NCI-H2227 (cell line): Measurements from ENCODE around the gene PRKCQ.
"Not testable (repeated sequence)": the region's sequence is repeated elsewhere in the genome, so short reads cannot be mapped to it uniquely, and the experiment has no call there.

Experiments
- DNase-seq: peaks from one replicate; lab custom pipeline; 2025; ENCODE audit not compliant: unreplicated experiment; lab: John Stamatoyannopoulos, UW

PRKCQ gene

GRCh38 chr10:6494442-6494819, 85.6 kb downstream of the PRKCQ start:
- no peak for DNase-seq

GRCh38 chr10:6493521-6494441, 86.3 kb downstream of the PRKCQ start:
- DNase-seq = no peak

- no peak for DNase-seq
Measured at GRCh38 chr10:6492896-6493295, 87.2 kb downstream of the PRKCQ start.

GRCh38 chr10:6491841-6492609, 88.1 kb downstream of the PRKCQ start:
- DNase-seq = no peak

GRCh38 chr10:6490614-6491013, 89.5 kb downstream of the PRKCQ start:
- no peak for DNase-seq

- no peak for DNase-seq
Measured at GRCh38 chr10:6487920-6488319, 92.2 kb downstream of the PRKCQ start.

GRCh38 chr10:6486309-6486708, 93.8 kb downstream of the PRKCQ start:
- DNase-seq = no peak

- no peak for DNase-seq
Measured at GRCh38 chr10:6482737-6483357, 97.2 kb downstream of the PRKCQ start.

- DNase-seq = no peak
Measured at GRCh38 chr10:6478722-6479121, 101.4 kb downstream of the PRKCQ start.

- DNase-seq = no peak
Measured at GRCh38 chr10:6476989-6477388, 103.1 kb downstream of the PRKCQ start.

- no peak for DNase-seq
Measured at GRCh38 chr10:6474871-6475270, 105.2 kb downstream of the PRKCQ start.

GRCh38 chr10:6473901-6474370, 106.1 kb downstream of the PRKCQ start:
- no peak for DNase-seq

- DNase-seq = no peak
Measured at GRCh38 chr10:6473430-6473829, 106.6 kb downstream of the PRKCQ start.

- DNase-seq = not testable (repeated sequence)
Measured at GRCh38 chr10:6472710-6473005, 107.4 kb downstream of the PRKCQ start.

GRCh38 chr10:6470894-6471618, 109.0 kb downstream of the PRKCQ start:
- DNase-seq = no peak

GRCh38 chr10:6469661-6470060, 110.4 kb downstream of the PRKCQ start:
- DNase-seq = no peak

- no peak for DNase-seq
Measured at GRCh38 chr10:6465854-6466601, 114.0 kb downstream of the PRKCQ start.

- no peak for DNase-seq
Measured at GRCh38 chr10:6465437-6465836, 114.6 kb downstream of the PRKCQ start.

GRCh38 chr10:6464862-6465430, 115.1 kb downstream of the PRKCQ start:
- DNase-seq = no peak

- no peak for DNase-seq
Measured at GRCh38 chr10:6463366-6463765, 116.7 kb downstream of the PRKCQ start.
